HG03066 (cell line): ENCODE results near the gene HAP1.
"Not testable (repeated sequence)": the region's sequence is repeated elsewhere in the genome, so short reads cannot be mapped to it uniquely, and the experiment has no call there.

Experiments used
- ATAC-seq: cut with Tn5 transposase; IDR thresholded peaks from one replicate; pipeline ENCODE4 v1.9.1; 2021; ENCODE audit warnings: low read depth; ENCODE audit not compliant: unreplicated experiment

Gene HAP1

GRCh38 chr17:41734139-41734948, at the start of gene HAP1:
TSS of gene HAP1 (minus strand) at chr17:41734643. CDS start at chr17:41734634, 9 bp downstream.
- no peak for ATAC-seq

- no peak for ATAC-seq
These were observed 47.7 kb upstream of the HAP1 start for GRCh38 chr17:41782142-41782541.

GRCh38 chr17:41781404-41782110, 47.1 kb upstream of the HAP1 start:
- no peak for ATAC-seq

GRCh38 chr17:41779954-41780353, 45.5 kb upstream of the HAP1 start:
- ATAC-seq: no peak

- ATAC-seq: no peak
These were observed 43.2 kb upstream of the HAP1 start for GRCh38 chr17:41777574-41778188.

- ATAC-seq: no peak
These were observed 42.7 kb upstream of the HAP1 start for GRCh38 chr17:41777157-41777573.

- ATAC-seq: not testable (repeated sequence)
These were observed 41.9 kb upstream of the HAP1 start for GRCh38 chr17:41776262-41776900.

- no peak for ATAC-seq
These were observed 41.2 kb upstream of the HAP1 start for GRCh38 chr17:41775394-41776226.

- ATAC-seq: no peak
These were observed 39.3 kb upstream of the HAP1 start for GRCh38 chr17:41773731-41774193.

- ATAC-seq: no peak
These were observed 38.7 kb upstream of the HAP1 start for GRCh38 chr17:41773190-41773588.

GRCh38 chr17:41772586-41773189, 38.2 kb upstream of the HAP1 start:
- no peak for ATAC-seq

GRCh38 chr17:41772218-41772585, 37.8 kb upstream of the HAP1 start:
- ATAC-seq: no peak

GRCh38 chr17:41771389-41772206, 37.2 kb upstream of the HAP1 start:
- no peak for ATAC-seq

GRCh38 chr17:41769985-41770384, 35.5 kb upstream of the HAP1 start:
- no peak for ATAC-seq

GRCh38 chr17:41769346-41769862, 35.0 kb upstream of the HAP1 start:
- no peak for ATAC-seq

GRCh38 chr17:41768682-41769288, 34.3 kb upstream of the HAP1 start:
- no peak for ATAC-seq

- no peak for ATAC-seq
These were observed 33.0 kb upstream of the HAP1 start for GRCh38 chr17:41767324-41768042.

- ATAC-seq: no peak
These were observed 31.7 kb upstream of the HAP1 start for GRCh38 chr17:41766135-41766534.
